Amygdala (tissue), 56 donors: ENCODE data around the gene BCL7A.
"Not testable (repeated sequence)": the region's sequence is repeated elsewhere in the genome, so short reads cannot be mapped to it uniquely, and the experiment has no call there.

ENCODE experiments used
- DNase-seq, 56 donors: peaks; one replicate each; lab custom pipeline; 2025; lab: John Stamatoyannopoulos, UW

Gene BCL7A

DNA sequence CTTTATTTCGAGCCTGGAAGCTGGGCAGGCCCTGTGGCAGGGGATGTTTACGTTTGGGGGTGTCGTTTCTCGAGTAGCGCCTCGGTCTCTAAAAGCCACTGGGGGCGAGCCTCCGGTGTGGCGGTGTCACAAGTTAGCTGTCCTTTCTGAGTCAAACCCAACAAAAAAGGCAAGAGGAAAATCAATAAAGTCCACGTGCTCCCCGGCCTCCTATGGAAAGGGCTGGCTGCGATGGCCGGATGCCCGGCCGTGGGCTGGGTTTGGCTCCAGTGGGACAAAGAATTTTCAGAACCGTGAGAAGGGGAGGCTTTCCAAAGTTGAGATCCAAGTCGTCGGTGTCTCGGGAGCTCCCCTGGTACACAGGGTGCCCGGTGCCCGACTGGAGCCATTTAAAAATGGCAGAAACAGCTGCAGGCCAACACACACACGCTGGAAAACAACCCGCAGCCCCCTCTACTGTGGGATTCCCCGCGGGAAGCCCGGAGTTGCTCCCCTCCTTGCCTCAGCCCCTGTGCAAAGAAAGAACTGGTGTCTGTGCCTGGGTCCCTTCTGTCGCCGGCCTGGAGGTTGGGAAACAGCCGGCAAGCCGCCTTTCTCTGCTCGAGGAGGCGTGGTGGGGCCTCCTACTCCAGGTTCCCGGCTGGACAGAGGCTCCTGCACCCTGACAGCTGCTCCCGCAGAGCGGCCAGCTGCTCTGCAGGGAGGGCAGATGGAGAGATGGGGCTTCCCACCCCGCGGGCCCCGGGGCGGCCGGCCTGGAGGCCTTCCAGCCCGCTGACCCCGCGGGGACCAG lies 1.9 kb downstream of the BCL7A start:
- peak in 47 of 56 donors; percentile 26 to 78 (median 57) for DNase-seq

DNA sequence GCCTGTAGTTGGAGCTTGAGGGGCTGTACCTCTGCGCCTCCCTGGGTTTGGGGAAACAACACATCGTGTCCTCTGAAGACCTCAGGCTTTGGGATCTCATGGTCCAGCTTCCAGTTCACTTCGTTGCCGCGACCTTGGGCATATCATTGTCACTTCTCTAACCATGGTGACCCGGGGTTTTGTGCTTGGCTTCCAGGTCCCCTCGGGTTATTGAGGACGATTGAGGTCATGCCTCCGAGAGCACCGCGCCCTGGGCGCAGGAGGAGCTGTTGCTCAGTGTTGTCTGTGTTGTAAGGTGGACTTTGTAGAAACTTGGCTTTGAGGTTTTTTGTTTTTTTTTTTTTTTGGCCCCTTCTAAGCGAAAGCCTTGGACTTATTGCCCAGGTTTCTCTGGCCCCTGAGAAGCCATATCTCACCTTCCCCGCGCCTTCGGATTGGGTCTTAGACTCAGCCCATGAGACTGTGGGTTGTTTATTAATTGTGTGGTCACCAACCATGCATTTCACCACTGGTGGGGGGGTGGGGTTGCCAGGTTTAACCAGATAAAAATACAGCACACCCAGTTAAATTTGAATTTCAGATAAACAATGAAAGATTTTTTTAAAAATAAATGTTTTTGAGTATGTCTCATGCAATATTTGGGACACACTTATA lies 2.6 kb downstream of the BCL7A start:
- peak in 1 of 56 donors; percentile 21 for DNase-seq

DNA sequence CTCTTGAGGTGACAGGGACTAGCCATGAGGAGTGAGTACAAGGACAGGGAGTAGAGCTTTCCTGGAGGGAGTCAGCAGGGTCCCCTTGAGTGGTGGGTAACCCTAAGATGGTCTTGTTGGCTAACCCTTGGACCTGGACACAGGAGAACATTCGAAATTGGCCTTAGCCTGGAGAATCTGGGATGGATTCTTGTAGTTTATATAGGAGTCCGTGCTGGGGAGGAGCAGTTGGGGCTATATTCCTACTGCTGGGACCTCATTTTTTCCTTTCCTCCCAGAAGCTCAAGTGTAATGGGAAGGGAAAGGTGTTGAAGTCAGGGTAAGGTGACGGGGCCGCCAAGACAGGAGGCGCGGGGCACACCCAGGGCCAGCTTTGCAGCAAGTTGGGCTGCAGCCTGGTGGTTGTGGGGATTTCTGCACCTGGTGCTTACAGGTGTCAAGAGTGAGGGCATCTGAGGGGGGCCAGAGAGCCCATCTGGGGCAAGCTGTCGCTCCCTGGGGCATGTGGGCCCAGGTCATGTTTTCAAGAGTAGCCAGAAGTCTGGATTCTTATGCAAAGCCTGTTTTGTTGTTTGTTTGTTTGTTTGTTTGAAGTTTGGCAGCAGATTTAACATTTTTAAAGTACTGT lies 5.1 kb downstream of the BCL7A start:
- DNase-seq: no peak

DNA sequence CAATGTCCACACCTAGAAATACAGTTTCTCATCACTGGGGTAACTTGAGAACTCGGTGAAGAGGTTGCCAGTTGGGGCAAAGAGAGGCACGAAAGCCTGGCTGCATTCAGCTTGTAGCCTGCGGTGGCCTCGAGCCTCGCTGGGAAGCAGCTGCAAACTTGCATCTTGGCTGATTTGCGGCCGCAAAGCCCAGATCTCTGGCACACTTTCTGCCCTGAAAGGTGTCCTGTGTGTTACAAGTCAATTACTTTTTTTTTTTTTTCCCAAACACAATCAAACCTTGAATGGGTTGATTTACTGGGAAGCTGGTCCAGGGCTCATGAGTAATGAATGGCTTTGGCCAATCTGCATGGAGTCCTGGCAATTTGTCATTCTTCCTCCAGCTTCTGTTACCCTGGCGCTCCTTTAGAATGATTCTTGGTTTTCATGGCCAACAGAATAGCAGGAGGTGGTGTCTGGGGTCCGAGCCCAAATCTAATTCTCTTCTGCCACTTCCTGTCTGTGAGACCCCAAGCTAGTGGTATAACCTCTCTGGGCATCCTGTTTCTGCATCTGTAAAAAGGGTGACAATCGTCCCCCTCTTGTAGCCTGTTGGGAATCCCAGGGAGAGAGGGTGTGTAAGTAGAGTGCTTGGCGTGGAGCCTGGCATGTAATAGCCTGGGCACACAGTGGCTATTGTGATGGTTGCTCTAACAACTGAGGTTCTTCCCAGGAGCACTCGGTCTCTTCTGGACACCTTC lies 6.7 kb downstream of the BCL7A start:
- peak in 27 of 56 donors; percentile 6 to 55 (median 30) for DNase-seq

DNA sequence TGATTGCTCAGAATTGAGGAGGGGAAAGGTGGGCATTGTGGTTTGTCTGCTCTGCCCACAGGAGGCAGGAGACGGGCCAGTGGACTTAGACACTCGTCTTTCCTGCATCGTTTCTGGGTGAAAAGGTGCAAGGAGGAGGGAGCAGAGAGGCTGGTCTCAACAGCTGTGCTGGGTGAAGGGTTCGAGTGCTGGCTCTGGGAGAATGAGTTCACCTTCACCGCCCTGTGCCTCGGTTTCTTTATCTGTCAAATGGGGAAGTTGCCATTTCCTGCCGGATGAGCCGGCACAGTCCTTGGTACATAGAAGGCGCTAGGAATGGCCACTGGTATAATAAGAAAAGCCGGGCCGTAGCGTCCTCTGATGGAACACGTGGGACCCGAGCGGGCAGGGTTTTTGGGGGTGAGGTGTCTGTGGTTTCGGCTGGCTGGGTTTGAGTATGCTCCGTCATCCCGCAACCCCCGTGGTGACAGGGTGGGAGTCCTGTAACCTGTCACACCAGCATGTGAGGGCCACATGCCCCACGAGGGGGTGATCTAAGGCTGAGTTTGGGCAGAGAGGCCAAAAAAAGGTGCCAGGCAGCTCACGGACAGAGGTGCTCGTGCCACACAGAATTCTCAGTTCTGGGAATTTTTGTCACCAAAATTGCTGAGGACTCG lies 7.3 kb downstream of the BCL7A start:
- DNase-seq: no peak

DNA sequence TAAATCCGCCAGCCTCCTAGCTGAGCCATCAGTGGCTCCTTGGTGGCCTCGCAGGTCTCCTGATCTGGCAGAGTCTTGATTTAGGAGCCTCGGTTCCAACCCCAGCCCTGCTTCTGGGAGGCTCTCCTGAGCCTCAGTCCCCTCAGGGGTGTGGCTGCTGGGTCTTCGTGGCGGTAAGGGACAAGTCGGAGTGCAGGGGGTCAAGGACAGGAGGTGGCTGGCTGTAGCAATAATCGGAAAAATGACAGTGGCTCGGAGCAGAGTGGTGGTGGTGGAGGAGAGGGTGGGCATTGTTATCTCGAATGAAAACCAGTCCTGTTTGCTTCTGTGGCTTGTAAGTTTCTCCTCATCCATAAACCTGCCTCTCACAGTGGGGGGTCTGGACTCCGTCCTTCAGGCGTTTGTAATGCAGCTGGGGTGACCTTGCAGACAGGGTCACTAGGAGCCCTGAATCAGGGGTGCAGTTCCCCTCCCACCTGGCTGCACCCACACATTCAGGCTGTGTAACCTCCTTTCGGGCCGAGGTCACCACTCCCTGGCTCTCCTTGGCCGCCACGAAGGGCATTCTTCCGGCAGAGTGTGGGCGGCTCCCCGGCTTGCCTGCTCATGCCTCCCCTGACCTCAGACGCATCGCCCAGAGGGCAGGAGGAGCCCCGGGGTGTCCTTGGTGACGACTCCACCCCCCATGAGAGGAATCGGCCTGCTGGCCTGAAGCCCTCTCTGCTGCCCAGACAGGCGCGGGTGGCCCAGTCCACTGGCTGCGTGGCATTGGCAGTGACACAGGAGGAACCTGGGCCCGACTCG lies 8.1 kb downstream of the BCL7A start:
- DNase-seq: peak in 2 of 56 donors; percentile 3 to 7

DNA sequence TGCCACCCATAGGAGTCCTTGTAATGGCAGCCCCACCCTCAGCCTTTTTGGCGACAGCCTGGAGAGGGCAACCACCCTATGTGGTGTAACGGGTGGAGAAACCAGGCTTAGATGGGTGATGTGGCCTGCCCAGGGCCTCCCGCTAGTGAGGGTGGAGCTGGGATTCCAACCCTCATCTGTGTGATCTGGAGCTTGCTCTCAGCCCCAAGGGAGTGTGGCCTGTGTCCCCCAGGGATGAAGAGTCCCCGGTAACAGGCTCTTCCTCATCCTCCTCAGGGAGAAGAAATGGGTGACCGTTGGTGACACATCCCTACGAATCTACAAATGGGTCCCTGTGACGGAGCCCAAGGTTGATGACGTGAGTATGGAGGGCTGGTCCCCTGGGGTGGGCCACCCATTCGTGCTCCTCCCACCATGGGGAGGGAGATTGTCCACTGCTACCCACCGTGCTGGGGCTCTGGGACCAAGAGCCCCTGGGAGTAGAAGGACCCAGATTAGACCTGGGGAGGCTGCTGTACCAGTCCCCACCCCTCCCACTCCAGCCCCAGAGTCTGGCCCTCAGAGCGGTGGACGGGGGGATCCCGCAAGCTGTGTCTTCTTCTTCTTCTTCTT lies 8.8 kb downstream of the BCL7A start:
- no peak for DNase-seq

DNA sequence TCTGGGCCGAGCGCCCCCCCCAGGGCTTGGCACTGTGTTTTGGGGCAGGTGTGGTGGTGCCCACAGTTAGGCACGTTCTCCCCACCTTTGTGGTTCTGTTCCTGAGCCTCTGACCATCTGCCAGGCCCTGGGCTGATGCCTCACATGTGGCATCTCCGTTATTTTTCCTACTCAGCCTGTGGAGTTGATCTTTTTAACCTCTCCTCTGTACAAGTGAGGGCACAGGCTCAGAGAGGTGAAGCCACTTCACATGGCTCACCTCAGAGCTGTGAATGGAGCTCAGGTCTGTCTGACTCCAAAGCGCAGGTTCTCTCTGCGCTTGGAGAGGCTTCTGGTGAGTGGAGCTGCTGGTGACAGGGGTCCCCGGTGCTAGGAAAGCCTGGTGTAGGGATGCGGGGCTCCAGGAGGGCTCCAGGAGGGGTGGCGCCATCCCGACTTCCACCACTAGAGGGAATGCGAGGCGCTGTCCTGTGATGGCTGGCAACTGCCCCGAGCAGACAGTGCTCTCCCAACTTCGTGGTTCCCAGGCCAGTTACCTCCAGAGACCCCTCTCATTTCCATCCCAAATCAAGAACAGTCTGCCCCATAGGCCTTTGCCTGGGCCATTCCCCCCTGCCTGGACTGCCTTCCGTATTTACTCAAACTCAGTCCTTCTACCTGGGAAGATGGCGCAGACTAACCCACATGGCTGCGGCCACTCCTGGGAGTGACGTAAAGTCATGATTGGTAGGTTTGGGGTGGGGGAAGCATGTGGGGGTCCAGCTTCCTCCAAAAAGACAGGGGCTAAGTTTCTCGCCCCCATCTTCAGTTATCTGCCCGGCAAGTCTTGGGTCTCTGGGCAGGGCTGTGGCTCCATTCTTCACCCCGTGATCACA lies 9.9 kb downstream of the BCL7A start:
- DNase-seq: peak in 10 of 56 donors; percentile 3 to 46 (median 10)

DNA sequence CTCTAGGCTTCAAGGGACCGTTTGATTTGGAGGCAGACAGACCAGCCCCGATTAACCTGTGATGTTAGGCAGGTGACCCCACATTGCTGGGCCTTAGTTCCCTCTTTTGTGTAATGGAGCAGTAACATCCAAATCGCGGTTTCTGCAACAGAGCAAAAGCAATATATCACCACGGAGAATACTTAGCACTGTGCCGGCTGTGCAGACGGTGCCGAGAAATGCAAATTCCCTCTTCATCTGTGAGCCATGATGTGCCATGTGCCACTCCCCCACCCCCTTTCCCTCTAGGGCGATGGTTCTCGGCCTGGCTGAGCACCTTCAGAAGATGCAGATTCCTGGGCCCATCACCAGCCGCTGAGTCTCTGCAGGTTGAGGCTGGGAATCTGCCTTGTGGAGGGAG lies 10.9 kb downstream of the BCL7A start:
- no peak for DNase-seq

DNA sequence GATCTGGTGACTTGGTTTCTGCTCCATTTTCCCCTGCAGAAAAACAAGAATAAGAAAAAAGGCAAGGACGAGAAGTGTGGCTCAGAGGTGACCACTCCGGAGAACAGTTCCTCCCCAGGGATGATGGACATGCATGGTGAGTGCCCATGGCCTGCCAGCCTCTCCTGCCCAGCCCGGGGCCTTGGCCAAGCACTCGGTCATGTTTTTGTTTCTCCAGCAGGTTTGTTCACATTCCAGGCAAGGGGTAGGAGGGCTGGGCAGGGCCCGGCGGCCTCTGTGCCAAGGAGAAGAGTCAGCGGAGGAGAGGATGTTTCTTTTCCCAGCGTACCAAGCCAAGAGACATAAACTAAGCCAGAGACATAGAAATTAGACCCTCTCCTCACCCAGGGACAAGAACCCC lies 13.6 kb downstream of the BCL7A start:
- peak in 3 of 56 donors; percentile 9 to 12 (median 11) for DNase-seq

DNA sequence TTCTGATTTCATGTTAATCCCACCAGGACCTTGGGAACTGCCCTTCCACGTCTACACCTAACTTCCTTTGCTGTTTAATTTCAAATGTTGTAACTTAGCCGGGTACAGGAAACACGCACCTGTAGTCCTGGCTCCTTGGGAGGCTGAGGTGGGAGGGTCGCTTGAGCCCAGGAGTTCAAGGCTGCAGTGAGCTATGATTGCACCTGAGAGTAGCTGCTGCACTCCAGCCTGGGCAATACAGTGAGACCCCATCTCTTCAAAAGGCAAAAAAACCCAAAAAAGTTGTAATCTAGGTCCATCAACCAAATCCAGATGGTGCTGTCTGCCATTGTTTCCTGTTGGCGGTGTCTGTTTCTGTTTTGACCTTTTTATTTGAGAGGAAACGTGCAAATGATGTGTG lies 14.5 kb downstream of the BCL7A start:
- DNase-seq: no peak

DNA sequence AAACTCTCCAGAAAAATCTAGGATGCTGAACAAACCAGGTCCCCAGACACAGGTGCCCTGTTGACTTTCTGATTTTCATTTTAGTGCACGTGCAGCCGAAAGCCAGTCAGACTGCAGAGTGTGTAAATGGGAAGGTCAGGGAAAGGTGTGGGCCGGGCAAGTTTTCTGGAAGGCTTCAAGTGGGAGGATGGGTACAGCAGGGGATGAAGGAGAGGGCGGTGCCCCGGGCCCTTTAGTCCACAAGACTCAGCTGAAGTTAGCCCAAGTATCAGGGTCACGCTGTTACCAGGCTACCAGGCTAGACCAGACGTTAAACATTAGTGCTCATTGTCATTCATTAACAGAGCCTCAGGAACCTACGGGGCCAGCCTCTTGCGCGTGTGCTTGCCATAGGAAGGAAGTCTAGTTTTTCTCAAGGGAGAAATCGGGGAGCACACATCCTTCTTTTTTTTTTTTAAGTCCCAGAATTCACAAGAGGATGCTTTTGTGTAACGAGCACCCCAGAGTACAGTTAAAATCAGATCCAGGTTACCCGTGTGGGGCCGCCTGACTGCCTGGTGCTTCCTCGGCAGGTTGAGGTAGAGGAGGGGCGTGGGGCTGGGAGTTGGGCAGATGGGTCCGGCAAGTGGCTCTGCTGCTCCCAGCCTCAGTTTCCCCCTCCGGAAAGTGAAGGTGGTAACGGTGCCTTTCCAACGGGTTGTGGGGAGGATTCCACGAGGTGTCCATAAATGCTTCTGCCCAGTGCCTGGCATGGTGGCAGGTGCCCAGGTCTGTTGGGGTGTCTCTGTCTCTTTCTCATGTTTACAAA lies 19.1 kb downstream of the BCL7A start:
- no peak for DNase-seq

DNA sequence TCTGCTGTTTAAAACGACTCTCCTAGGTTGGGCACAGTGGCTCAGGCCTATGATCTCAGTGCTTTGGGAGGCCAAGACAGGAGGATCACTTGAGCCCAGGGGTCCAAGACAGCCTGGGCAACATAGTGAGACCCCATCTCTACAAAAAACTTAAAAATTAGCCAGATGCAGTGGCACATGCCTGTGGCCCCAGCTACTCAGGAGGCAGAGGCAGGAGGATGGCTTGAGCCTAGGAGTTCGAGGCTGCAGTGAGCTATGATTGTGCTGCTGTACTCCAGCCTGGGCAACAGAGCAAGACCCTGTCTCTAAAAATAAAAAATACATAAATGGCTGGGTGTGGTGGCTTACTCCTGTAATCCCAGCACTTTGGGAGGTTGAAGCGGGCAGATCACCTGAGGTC lies 19.8 kb downstream of the BCL7A start:
- DNase-seq: not testable (repeated sequence)

DNA sequence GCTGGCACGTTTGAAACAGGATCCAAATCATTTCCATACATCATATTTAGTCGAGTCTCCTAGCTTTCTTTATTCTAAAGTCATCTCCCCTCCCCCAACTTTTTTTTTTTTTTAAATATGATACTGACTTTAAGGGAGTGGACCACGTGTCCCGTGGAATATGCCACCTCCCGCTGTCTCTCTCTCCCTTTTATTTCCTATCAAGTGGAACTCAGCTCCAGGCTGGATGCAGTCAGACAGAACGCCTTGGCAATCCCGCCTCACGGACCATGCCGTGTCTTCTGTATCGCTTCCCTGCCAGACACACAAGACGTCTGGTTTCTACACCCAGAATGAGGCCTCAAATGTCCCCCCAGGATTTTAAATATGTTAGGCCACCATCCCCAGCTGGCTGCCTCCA lies 21.2 kb downstream of the BCL7A start:
- DNase-seq: no peak

DNA sequence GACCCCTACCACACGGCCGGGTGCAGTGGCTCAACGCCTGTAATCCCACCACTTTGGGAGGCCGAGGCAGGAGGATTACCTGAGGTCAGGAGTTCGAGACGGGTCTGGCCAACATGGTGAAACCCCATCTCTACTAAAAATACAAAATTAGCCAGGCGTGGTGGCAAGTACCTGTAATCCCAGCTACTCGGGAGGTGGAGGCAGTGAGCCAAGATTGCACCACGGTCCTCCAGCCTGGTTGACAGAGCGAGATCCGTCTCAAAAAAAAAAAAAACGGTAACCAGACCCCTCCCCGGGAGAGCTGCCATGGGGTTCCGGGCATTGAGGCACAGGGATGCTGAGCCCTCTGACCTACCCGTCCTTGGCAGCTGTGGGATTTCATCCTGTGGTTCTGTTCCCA lies 21.8 kb downstream of the BCL7A start:
- DNase-seq: no peak

DNA sequence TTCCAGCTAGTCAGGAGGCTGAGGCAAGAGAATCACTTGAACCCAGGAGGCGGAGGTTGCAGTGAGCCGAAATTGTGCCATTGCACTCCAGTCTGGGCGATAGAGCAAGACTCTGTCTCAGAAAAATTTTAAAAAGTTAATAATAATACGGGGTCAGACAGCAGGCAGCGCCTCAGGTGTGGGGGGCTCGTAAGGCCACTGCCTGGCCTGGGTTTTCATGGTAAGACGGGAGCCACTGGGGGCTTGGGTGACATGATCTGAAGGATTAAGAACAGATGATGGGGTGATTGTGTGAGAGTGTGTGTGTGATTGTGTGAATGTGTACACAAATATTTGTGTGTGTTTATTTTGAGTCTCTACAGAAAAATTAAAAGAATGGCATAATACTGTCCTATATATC lies 23.6 kb downstream of the BCL7A start:
- DNase-seq: no peak

DNA sequence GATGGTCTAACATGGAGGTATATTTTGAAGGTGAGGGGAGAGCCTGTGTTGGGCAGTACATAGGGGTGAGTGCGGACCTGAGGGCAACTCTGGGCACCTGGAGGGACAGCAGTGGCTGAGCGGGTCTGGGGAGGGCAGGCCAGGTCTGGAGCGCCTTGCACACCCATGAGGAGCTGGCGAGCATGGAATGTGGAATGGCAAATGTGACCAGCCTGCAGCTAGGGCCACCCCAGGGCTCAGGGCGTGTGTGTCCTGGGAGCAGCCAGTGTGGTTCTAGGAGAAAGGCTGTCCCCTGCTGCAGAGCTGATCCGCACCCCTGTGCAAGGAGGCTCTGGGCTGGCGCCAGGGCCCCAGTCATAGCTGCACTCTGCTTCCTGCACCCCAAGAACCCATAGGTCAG lies 24.5 kb downstream of the BCL7A start:
- no peak for DNase-seq
